ENCODE data around the gene TPCN1.

TPCN1 gene

DNA sequence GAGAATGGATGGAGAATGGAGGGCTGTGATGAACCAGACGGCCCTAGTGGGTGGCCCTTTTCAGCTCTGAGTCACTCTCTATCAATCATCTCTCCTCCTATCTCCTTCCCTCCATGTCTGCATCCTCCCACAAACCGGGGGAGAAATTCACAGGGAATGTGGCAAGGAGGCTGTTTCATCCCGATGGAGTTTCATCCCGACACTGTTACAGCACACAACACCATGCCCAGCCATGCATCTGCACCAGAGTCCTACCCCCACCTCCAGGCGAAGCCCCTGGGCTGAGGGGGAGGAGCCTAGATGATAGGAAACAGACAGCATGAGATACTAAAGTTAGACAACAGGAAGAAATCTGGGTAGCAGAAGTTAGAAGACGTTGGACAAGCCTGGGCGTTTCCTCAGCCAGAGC is 92.9 kb downstream of the TPCN1 start:
- peaks cover 11% of the 10 kb centered on the region for H3K4me1 ChIP-seq (ENCODE audit: control insufficient read depth, insufficient read depth, low read length, poor library complexity, severe bottlenecking)
- H3K9me3 ChIP-seq (ENCODE audit: control insufficient read depth, low read length) = no peaks in the 10 kb centered on the region
- peak overlapping the region; percentile 29 for H3K27ac ChIP-seq (ENCODE audit: low read depth, low read length, severe bottlenecking)
- H3K36me3 ChIP-seq (ENCODE audit: control insufficient read depth, insufficient read depth, low read length) = peaks cover 4% of the 10 kb centered on the region
- H3K4me3 ChIP-seq (ENCODE audit: extremely low read depth, insufficient read depth, low read length, poor library complexity, severe bottlenecking) = no peak overlapping the region
- 90 to 93% methylated on average over 2 of the region's 7 CpGs for WGBS, 2 experiments (ENCODE audit: insufficient coverage in 2 of 2)

DNA sequence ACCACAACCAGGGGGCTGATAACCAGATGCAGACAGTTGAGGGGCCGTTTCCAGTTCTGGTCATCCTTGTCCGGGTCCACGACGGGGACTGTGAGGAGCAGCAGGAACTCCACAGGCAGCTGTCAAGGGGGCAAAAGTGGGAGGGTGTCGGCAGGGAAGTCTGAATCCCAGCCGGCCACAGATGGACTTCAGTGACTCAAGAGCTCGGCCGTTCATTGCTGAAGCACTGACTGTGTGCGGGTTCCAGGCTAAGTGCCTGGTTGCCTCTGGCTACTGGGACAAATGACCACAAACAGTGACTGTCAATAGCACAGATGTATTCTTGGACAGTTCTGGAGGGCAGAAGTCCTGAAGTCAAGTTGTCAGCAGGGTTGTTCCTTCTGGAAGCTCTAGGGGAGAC is 94.1 kb downstream of the TPCN1 start:
- Histone ChIP-seq H3K9me3 (ENCODE audit: control insufficient read depth, low read length) (no peaks in the 10 kb centered on the region), H3K27ac (ENCODE audit: low read depth, low read length, severe bottlenecking) (no peak overlapping the region)
- WGBS, 2 experiments (ENCODE audit: insufficient coverage in 2 of 2) = 87 to 92% methylated on average over 9 of the region's 9 CpGs

DNA sequence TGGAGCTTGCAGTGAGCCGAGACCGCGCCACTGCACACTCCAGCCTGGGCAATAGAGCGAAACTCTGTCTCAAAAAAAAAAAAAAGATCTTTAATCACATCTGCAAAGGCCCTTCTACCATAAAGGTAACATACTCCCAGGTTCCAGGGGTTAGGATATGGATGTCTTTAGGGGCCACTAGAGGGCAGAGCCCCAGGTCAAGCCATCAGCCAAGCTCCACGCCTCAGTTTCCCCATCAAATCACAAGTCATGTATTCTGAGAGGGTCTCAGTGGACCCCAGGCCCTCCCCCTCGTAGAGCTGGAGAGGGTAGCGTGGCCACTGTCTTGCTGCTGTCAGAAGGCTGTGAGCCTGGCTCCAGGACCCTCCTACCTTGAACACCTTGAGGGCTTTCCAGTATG is 94.9 kb downstream of the TPCN1 start:
- 89 to 100% methylated on average over 2 to 3 of the region's 7 CpGs for WGBS, 2 experiments (ENCODE audit: insufficient coverage in 2 of 2)
- Histone ChIP-seq H3K36me3 (ENCODE audit: control insufficient read depth, insufficient read depth, low read length) (peaks cover 7% of the 10 kb centered on the region), H3K4me1 (ENCODE audit: control insufficient read depth, insufficient read depth, low read length, poor library complexity, severe bottlenecking) (peaks cover 11% of the 10 kb centered on the region), H3K9me3 (ENCODE audit: control insufficient read depth, low read length) (peaks cover 6% of the 10 kb centered on the region), H3K27ac (ENCODE audit: low read depth, low read length, severe bottlenecking) (no peak overlapping the region), H3K4me3 (ENCODE audit: extremely low read depth, insufficient read depth, low read length, poor library complexity, severe bottlenecking) (no peak overlapping the region)

More for the DNA sequence above, 94.1 kb downstream of the TPCN1 start:
- Histone ChIP-seq H3K4me3 (ENCODE audit: extremely low read depth, insufficient read depth, low read length, poor library complexity, severe bottlenecking) (no peak overlapping the region), H3K36me3 (ENCODE audit: control insufficient read depth, insufficient read depth, low read length) (peaks cover 4% of the 10 kb centered on the region), H3K4me1 (ENCODE audit: control insufficient read depth, insufficient read depth, low read length, poor library complexity, severe bottlenecking) (peaks cover 11% of the 10 kb centered on the region)

DNA sequence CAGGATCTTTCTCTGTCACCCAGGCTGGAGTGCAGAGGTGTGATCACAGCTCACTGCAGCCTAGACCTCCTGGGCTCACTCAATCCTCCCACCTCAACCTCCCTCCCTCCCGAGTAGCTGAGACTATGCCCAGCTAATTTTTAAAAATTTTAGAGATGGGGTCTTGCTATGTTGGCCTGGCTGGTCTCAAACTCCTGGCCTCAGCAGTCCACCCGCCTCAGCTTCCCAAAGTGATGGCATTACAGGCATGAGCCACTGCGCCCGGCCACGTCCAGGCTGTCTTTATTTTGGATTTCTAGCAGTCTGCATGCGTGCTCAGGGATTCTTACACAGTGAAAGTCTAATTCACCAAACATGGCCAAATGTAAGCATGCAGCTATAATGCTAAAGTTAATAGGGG is 95.9 kb downstream of the TPCN1 start:
- Histone ChIP-seq H3K4me3 (ENCODE audit: extremely low read depth, insufficient read depth, low read length, poor library complexity, severe bottlenecking) (no peak overlapping the region), H3K27ac (ENCODE audit: low read depth, low read length, severe bottlenecking) (no peak overlapping the region), H3K36me3 (ENCODE audit: control insufficient read depth, insufficient read depth, low read length) (peaks cover 9% of the 10 kb centered on the region), H3K9me3 (ENCODE audit: control insufficient read depth, low read length) (peaks cover 13% of the 10 kb centered on the region), H3K4me1 (ENCODE audit: control insufficient read depth, insufficient read depth, low read length, poor library complexity, severe bottlenecking) (peaks cover 11% of the 10 kb centered on the region)
- WGBS, 2 experiments (ENCODE audit: insufficient coverage in 2 of 2) = 95 to 96% methylated on average over 4 to 5 of the region's 6 CpGs

DNA sequence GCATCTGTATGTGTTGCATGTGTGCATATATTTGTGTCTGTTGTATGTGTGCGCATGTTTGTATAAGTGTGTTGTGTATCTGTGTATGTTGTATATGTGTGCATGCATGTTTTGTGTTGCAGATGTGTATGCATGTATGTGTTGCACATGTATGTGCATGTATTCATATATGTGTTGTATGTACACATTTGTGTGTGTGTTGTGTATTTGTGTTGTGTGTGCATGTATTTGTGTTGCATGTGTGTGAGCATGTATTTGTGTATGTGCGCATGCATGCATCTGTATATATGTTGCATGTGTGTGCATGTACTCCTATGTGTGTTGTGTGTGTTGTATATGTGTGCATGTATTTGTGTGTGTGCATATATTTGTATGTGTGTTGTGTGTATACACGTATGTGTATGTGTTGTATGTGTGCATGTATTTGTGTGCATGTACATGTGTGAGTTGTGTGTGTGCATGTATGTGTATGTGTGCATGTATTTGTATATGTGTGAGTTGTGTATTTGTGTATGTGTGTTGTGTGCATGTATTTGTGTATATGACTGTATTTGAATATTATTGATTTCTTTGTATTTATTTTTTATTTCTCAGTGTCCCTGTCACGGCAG is 96.9 kb downstream of the TPCN1 start:
- H3K36me3 ChIP-seq (ENCODE audit: control insufficient read depth, insufficient read depth, low read length) = peaks cover 9% of the 10 kb centered on the region
- H3K27ac ChIP-seq (ENCODE audit: low read depth, low read length, severe bottlenecking) = no peak overlapping the region
- H3K4me3 ChIP-seq (ENCODE audit: extremely low read depth, insufficient read depth, low read length, poor library complexity, severe bottlenecking) = no peak overlapping the region
- peaks cover 14% of the 10 kb centered on the region for H3K9me3 ChIP-seq (ENCODE audit: control insufficient read depth, low read length)
- 79 to 95% methylated on average over 4 of the region's 4 CpGs for WGBS, 2 experiments (ENCODE audit: insufficient coverage in 2 of 2)
- peaks cover 9% of the 10 kb centered on the region for H3K4me1 ChIP-seq (ENCODE audit: control insufficient read depth, insufficient read depth, low read length, poor library complexity, severe bottlenecking)

DNA sequence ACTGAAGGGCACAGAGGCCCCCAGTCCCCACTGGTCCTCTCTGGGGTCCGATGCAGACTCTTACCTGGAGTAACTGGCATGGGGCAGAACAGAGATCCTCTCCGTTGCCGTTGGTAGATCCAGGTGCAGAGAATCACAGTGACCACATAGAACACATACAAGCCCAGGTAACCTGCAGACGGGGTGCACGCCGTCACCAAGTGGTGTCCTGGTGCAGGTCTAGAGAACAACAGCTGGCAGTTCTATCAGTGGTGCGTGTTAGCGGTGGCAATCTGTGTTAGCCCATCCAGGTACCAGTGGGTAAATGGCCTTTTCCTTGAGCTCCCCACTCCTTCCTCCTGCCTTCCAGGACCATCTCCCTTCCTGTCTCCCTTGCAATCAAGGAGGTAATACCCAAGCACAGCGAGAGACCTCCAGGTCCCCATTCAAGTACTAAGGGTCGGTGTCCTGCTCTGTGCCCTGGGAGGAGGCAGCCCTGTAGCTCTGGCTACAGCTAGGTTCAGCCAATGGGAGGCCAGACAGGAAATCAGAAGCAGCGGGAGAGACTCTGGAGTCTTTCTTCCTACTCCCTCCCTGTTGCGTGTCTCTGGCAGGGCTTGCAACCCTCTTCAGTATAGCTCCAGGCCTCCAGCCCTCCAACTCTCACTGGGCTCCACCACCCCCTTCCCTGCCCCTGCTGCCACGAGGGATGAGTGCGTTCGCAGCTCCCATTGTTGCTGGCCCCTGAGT is 97.8 kb downstream of the TPCN1 start:
- Histone ChIP-seq H3K36me3 (ENCODE audit: control insufficient read depth, insufficient read depth, low read length) (peaks cover 9% of the 10 kb centered on the region), H3K9me3 (ENCODE audit: control insufficient read depth, low read length) (peaks cover 14% of the 10 kb centered on the region), H3K4me1 (ENCODE audit: control insufficient read depth, insufficient read depth, low read length, poor library complexity, severe bottlenecking) (peaks cover 1% of the 10 kb centered on the region), H3K4me3 (ENCODE audit: extremely low read depth, insufficient read depth, low read length, poor library complexity, severe bottlenecking) (no peak overlapping the region), H3K27ac (ENCODE audit: low read depth, low read length, severe bottlenecking) (no peak overlapping the region)
- WGBS, 2 experiments (ENCODE audit: insufficient coverage in 2 of 2) = 83 to 87% methylated on average over 12 to 14 of the region's 15 CpGs

DNA sequence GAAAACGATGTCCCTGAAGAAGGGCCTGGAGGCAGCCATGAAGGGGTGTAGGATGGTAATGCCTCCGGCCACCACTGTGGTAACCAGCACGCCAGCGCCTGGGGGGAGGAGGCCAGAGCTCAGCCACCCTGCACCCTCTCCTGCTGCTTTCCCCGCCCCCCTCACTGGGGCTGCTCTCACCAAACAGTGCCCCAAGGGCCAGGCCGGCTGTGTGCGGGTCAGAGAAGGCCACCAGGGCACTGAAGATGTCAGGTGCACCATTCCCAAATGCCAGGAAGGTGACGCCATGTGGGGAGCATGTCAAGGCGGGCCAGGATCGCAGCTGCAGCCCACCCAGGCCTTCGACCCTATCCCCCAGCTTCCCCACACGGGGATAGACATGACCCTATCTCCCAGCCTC is 99.1 kb downstream of the TPCN1 start:
- 87 to 89% methylated on average over 12 of the region's 12 CpGs for WGBS, 2 experiments (ENCODE audit: insufficient coverage in 2 of 2)
- peaks cover 9% of the 10 kb centered on the region for H3K36me3 ChIP-seq (ENCODE audit: control insufficient read depth, insufficient read depth, low read length)
- no peak overlapping the region for H3K4me3 ChIP-seq (ENCODE audit: extremely low read depth, insufficient read depth, low read length, poor library complexity, severe bottlenecking)
- H3K9me3 ChIP-seq (ENCODE audit: control insufficient read depth, low read length) = peaks cover 14% of the 10 kb centered on the region
- no peaks in the 10 kb centered on the region for H3K4me1 ChIP-seq (ENCODE audit: control insufficient read depth, insufficient read depth, low read length, poor library complexity, severe bottlenecking)
- no peak overlapping the region for H3K27ac ChIP-seq (ENCODE audit: low read depth, low read length, severe bottlenecking)

DNA sequence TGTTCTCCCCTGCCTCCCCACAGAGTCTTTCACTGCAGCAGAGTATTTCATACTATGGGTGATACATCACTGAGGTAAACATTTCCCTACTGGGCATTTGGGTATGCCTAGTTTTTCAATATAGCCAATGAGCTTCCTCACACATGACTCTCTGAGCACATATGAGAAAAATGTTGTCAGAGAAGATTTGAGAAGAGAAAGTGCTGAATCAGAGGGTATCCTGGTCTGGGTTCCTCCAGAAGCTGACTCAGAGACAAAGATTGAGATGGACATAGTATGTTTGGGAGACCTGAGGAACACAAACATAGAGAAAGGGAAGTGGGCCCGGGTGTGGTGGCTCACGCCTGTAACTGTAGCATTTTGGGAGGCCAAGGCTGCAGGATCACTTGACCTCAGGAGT is 101.1 kb downstream of the TPCN1 start:
- Histone ChIP-seq H3K36me3 (ENCODE audit: control insufficient read depth, insufficient read depth, low read length) (peaks cover 9% of the 10 kb centered on the region), H3K4me3 (ENCODE audit: extremely low read depth, insufficient read depth, low read length, poor library complexity, severe bottlenecking) (no peak overlapping the region), H3K9me3 (ENCODE audit: control insufficient read depth, low read length) (peaks cover 14% of the 10 kb centered on the region), H3K4me1 (ENCODE audit: control insufficient read depth, insufficient read depth, low read length, poor library complexity, severe bottlenecking) (peaks cover 6% of the 10 kb centered on the region), H3K27ac (ENCODE audit: low read depth, low read length, severe bottlenecking) (no peak overlapping the region)
- WGBS, 2 experiments (ENCODE audit: insufficient coverage in 2 of 2) = 94 to 100% methylated on average over 2 of the region's 2 CpGs

DNA sequence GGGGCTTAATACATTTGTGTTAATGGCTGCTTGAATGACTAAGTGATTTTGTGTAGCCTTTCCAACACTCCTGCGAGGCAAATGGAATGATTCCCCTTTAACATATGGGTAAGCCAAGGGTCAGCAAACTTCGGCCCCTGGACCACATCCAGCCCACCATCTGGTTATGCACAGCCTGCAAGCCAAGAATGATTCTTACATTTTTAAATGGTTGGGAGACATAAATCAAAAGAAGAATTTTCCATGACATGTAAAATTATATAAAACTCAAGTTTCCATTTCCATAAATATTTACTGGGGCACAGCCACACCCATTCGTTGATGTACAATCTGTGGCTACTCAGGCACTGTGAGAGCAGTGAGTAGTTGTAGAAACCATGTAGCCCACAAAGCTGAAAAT is 104.7 kb downstream of the TPCN1 start:
- H3K27ac ChIP-seq (ENCODE audit: low read depth, low read length, severe bottlenecking) = no peak overlapping the region
- H3K4me1 ChIP-seq (ENCODE audit: control insufficient read depth, insufficient read depth, low read length, poor library complexity, severe bottlenecking) = peaks cover 6% of the 10 kb centered on the region
- H3K9me3 ChIP-seq (ENCODE audit: control insufficient read depth, low read length) = peaks cover 11% of the 10 kb centered on the region
- no CpG with 5 or more reads among the region's 3 CpGs for WGBS, 2 experiments (ENCODE audit: insufficient coverage in 2 of 2)
- no peak overlapping the region for H3K4me3 ChIP-seq (ENCODE audit: extremely low read depth, insufficient read depth, low read length, poor library complexity, severe bottlenecking)
- peaks cover 4% of the 10 kb centered on the region for H3K36me3 ChIP-seq (ENCODE audit: control insufficient read depth, insufficient read depth, low read length)

DNA sequence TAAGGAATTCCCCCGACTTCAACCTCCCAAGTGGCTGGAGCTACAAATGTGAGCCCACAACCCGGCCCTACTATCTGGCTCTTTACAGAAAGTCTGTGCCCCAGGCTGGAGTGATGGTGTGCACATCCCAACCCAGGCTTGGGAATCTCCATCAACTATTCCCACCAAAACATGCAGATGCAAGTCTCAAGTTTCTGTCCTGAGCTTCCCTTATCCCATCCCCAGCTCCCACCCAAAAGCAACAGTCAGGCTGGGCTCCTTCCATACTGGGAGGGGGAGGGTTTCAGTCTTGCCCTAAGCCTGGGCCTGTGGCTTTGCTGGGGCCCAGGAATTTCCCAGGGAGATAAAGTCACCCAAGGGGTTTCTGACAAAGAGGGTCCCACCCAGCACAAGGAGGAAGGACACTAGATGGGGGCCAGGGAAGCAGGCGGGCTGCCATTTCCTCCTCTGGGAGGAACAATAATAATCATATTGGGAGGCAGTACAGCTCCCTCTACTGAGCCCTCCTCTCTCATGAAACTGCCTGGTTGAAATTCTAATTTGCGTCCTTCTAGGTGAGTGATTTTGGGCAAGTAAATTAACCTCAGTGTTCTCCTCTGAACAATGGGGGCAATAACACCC is 105.6 kb downstream of the TPCN1 start:
- no peaks in the 10 kb centered on the region for H3K36me3 ChIP-seq (ENCODE audit: control insufficient read depth, insufficient read depth, low read length)
- H3K27ac ChIP-seq (ENCODE audit: low read depth, low read length, severe bottlenecking) = no peak overlapping the region
- 74 to 94% methylated on average over 2 to 4 of the region's 4 CpGs for WGBS, 2 experiments (ENCODE audit: insufficient coverage in 2 of 2)

More for the DNA sequence above, 105.6 kb downstream of the TPCN1 start:
- peaks cover 6% of the 10 kb centered on the region for H3K4me1 ChIP-seq (ENCODE audit: control insufficient read depth, insufficient read depth, low read length, poor library complexity, severe bottlenecking)
- H3K4me3 ChIP-seq (ENCODE audit: extremely low read depth, insufficient read depth, low read length, poor library complexity, severe bottlenecking) = no peak overlapping the region
- H3K9me3 ChIP-seq (ENCODE audit: control insufficient read depth, low read length) = peaks cover 3% of the 10 kb centered on the region

Data from mesodermal cell (in vitro differentiated cells).